GM12864 (cell line): ENCODE data around the gene CSTPP1.

Source experiments
- DNase-seq: peaks from one replicate; pipeline ENCODE4 v3.0.0-alpha.2; 2011; ENCODE audit warnings: low read depth
- H3K4me3 ChIP-seq: 2 replicates; pipeline ENCODE4 v1.5.1; 2011; ENCODE audit warnings: mild to moderate bottlenecking, low read depth, low read length, control low read depth
- CTCF ChIP-seq: IDR thresholded peaks from 2 replicates; pipeline ENCODE4 v1.5.1; 2011; ENCODE audit warnings: low read depth, mild to moderate bottlenecking, moderate library complexity, low read length, control low read depth, inconsistent platforms; ENCODE audit errors: missing control alignments

The CSTPP1 gene

GRCh38 chr11:46899501-46900025 lies 37.0 kb upstream of the CSTPP1 start:
- no peak for TF ChIP-seq CTCF
- H3K4me3 ChIP-seq: no peak overlapping the region
- no peak for DNase-seq

GRCh38 chr11:46900091-46900746 lies 36.3 kb upstream of the CSTPP1 start:
- DNase-seq: no peak
- no peak overlapping the region for H3K4me3 ChIP-seq
- TF ChIP-seq CTCF: no peak

- no peak overlapping the region for H3K4me3 ChIP-seq
- DNase-seq: no peak
- no peak for TF ChIP-seq CTCF
Measured at GRCh38 chr11:46901156-46901555, 35.4 kb upstream of the CSTPP1 start.

GRCh38 chr11:46902694-46903093 lies 33.9 kb upstream of the CSTPP1 start:
- no peak for DNase-seq
- no peak overlapping the region for H3K4me3 ChIP-seq
- no peak for TF ChIP-seq CTCF

GRCh38 chr11:46903846-46904245 lies 32.7 kb upstream of the CSTPP1 start:
- DNase-seq: no peak
- no peak overlapping the region for H3K4me3 ChIP-seq
- TF ChIP-seq CTCF: no peak

GRCh38 chr11:46905806-46906205 lies 30.8 kb upstream of the CSTPP1 start:
- no peak for DNase-seq
- H3K4me3 ChIP-seq: no peak overlapping the region
- no peak for TF ChIP-seq CTCF

GRCh38 chr11:46906609-46907041 lies 29.9 kb upstream of the CSTPP1 start:
- DNase-seq: no peak
- no peak for TF ChIP-seq CTCF
- no peak overlapping the region for H3K4me3 ChIP-seq
